Gastroesophageal sphincter (tissue), 3 donors: ENCODE results near the gene ABCC10.

Experiments used
- EP300 ChIP-seq: sonication (generic); formaldehyde crosslinking; IDR thresholded peaks from one replicate; pipeline ENCODE4 v1.6.1; 2017; ENCODE audit warnings: antibody characterized with exemption, mild to moderate bottlenecking
- POLR2AphosphoS5 ChIP-seq: sonication (generic); formaldehyde crosslinking; IDR thresholded peaks from one replicate; pipeline ENCODE4 v1.6.1; 2017; ENCODE audit warnings: antibody characterized with exemption
- TF ChIP-seq, protein P1 (sequence below), 4 experiments: fragments of 200-600 bp in 2 of 4; fragments of 450-650 bp in 2 of 4; sonication (generic) in 1 of 4; IDR thresholded peaks; one replicate each; pipeline ENCODE4 v1.5.1; 2017 to 2019; ENCODE audit warnings: antibody characterized with exemption in 4 of 4, mild to moderate bottlenecking in 2 of 4, moderate library complexity in 2 of 4

DNA sequence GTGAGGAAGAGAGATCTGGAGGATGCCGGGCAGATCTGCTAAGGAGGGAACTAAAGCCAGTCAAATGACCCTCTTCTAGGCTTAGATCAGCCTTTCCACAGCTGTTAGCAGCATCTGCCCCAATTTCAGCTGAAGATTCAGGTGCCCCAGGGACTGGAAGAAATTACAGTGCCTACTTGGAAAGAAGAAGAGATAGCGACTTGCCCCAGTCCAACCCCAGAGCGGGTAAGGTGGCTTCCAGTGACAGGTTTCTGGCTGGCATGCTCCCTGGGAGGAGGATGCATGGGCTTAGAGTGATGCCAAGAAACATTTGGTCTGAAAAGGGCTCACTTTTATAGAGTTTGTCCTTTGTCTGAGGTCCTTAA is 50.6 kb downstream of the ABCC10 start:
- TF ChIP-seq POLR2AphosphoS5 (no peak), EP300 (no peak)
- TF ChIP-seq, protein P1, sequence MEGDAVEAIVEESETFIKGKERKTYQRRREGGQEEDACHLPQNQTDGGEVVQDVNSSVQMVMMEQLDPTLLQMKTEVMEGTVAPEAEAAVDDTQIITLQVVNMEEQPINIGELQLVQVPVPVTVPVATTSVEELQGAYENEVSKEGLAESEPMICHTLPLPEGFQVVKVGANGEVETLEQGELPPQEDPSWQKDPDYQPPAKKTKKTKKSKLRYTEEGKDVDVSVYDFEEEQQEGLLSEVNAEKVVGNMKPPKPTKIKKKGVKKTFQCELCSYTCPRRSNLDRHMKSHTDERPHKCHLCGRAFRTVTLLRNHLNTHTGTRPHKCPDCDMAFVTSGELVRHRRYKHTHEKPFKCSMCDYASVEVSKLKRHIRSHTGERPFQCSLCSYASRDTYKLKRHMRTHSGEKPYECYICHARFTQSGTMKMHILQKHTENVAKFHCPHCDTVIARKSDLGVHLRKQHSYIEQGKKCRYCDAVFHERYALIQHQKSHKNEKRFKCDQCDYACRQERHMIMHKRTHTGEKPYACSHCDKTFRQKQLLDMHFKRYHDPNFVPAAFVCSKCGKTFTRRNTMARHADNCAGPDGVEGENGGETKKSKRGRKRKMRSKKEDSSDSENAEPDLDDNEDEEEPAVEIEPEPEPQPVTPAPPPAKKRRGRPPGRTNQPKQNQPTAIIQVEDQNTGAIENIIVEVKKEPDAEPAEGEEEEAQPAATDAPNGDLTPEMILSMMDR (IDR thresholded peaks at IDR 0.05) = no peak
